Measurements from ENCODE around the gene RGS3. TPM values are rescaled to one million over a fixed set of nuclear protein-coding genes. Genes with fewer than 3 reads are reported as not detected.

Gene RGS3
- total RNA-seq, 2 donors from 2014 or later: 25.7 to 56.1 TPM

DNA sequence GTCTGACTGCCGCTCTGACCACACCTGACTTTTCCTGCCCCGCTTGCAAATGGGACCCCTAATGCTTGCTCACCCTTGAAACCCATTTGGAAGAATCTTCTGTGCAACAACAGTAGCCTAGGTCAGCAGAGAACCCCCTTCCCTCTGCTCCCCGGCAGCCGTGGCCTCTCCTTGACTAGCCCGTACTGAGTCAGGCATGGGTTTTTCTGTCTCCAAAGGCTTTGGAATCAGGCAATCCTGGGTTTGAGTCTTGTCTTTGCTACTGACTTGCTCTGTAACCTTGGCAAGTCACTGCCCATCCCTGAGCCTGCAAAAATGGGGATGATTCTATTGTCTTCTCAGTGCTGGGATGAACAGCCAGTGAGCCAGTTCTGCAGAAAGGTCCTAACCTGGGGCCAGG lies 135.4 kb downstream of the RGS3 start:
- Mint-ChIP-seq H3K36me3 (peaks cover 8 to 15% of the 10 kb centered on the region in 2 donors), H3K9me3 (no peaks in the 10 kb centered on the region), H3K27ac (peak overlapping the region in 1 of 2 donors; percentile 29)
- DNase-seq (ENCODE audit: low spot score in 2 of 2): no peak
- no peak for ATAC-seq

DNA sequence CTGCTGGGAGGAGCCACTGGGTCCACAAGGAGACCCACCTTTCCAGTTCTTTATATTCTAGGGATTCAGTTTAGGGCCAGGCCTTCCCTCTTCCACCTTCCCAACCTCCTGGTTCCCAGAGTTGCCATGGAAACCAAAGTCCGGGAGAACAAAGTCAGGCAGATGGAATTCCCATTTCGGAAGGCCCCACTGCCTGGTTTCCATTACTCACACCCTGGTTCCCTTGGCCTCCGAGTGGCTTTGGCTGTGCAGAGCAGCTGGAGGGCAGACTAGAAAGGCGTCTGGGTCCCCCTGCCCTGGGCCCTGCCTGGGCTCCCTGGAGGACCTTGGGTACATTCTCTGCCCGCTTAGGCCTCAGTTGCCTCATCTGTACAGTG lies 136.1 kb downstream of the RGS3 start:
- Mint-ChIP-seq H3K9me3 (no peaks in the 10 kb centered on the region), H3K36me3 (peaks cover 8 to 15% of the 10 kb centered on the region in 2 donors), H3K27ac (no peak overlapping the region)
- ATAC-seq: no peak
- DNase-seq (ENCODE audit: low spot score in 2 of 2): no peak

DNA sequence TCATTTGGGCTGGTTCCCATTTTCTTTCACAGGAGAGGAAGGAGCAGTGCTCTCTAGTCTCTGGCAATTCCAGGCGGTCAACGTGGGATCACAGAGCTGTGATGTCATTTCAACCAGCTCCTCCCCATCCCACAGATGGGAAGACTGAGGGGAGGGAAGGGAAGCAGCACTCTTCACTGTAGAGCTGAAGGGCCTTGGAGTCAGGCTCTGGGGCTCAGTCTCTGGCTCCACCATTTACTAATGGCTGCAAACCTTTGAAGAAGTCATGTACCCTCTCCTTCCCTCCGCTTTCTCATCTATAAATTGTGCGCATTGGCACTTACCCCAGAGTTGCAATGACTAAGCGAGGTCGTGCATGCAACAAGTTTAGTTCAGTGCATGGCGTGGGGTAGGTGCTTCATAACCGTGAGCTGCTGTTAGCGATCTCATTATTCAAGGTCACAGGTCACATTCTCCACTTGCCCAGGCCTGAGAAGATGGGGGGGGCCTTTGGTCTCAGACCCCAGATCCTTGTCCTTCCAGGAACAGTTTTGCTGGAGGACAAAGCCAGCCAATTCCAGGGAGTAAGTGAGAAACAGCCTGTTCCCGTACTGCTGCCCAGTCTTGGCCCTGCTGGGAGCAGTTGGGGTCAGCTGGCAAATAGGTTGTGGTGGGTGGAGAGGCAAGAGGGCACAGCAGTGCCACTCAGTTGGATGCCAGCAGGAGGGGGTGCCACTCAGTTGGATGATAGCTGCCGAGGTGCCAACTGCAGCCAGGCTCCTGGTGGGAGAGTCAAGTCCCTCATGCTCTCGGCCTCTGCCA lies 136.7 kb downstream of the RGS3 start:
- Mint-ChIP-seq H3K27ac (no peak overlapping the region), H3K9me3 (no peaks in the 10 kb centered on the region), H3K36me3 (peaks cover 8 to 15% of the 10 kb centered on the region in 2 donors)
- no peak for DNase-seq (ENCODE audit: low spot score in 2 of 2)
- no peak for ATAC-seq

DNA sequence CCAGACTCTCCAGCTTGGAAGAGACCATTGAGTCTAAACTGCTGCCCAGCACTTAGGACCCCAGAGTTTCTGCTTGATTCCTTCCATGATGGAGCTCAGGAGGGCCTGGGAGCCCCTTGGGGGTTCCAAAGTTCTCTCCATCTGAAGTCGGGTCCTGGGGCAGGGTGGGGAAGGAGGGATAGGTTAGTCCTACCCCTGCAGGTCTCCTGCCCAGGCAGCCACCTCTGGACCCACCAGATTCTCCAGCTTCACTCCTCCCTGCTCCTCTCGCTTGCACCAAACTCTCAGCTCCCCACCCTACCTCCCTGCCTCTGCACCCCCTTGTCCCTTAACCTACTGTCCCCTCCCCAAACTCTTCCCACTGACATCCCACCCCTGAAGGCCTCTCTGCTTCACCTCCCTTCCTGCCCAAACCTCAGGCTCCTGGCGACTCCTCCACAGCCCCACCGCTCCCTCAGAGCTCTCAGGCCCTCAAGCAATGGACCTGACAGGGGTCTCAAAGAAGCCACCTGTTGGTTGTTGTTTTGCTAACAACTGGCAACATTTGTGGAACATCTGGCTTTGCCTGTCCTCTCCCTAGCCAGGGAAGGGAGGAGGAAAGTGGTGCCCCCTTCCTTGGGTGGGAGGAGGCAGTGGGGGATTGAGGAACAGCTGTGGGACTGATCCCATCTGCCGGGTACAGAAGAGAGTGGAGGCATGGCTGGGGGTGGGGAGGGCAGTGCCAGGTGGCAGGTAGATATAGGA lies 137.5 kb downstream of the RGS3 start:
- H3K36me3 Mint-ChIP-seq: peaks cover 8 to 9% of the 10 kb centered on the region in 2 donors

DNA sequence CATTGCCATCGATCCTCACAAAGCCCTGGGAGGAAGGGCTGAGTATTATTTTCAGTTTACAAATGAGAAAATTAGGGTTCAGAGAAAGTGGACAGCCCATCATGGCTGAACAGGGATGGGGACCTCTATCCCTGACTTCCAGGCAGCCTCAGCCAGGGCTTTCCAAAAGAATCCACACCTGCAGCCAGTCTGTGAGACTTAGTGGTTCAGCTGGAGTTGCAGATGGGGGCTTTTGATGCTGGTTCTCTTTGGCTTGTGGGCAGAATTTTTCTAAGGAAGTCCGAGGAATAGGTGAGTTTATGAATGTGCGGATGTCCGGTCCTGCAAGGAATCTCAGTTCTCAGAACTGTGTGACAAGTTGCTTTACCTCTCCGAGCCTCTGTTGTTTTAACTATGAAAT lies 138.1 kb downstream of the RGS3 start:
- H3K27ac Mint-ChIP-seq: peak overlapping the region; percentile 29 to 54
- peaks cover 3 to 4% of the 10 kb centered on the region in 2 donors for H3K36me3 Mint-ChIP-seq
- ATAC-seq (no peak), DNase-seq (ENCODE audit: low spot score in 2 of 2) (no peak)
- H3K9me3 Mint-ChIP-seq: no peaks in the 10 kb centered on the region

More for the DNA sequence above, 137.5 kb downstream of the RGS3 start:
- Mint-ChIP-seq H3K27ac (peak overlapping the region; percentile 54 to 85), H3K9me3 (no peaks in the 10 kb centered on the region)
- DNase-seq (ENCODE audit: low spot score in 2 of 2) (no peak), ATAC-seq (no peak)

DNA sequence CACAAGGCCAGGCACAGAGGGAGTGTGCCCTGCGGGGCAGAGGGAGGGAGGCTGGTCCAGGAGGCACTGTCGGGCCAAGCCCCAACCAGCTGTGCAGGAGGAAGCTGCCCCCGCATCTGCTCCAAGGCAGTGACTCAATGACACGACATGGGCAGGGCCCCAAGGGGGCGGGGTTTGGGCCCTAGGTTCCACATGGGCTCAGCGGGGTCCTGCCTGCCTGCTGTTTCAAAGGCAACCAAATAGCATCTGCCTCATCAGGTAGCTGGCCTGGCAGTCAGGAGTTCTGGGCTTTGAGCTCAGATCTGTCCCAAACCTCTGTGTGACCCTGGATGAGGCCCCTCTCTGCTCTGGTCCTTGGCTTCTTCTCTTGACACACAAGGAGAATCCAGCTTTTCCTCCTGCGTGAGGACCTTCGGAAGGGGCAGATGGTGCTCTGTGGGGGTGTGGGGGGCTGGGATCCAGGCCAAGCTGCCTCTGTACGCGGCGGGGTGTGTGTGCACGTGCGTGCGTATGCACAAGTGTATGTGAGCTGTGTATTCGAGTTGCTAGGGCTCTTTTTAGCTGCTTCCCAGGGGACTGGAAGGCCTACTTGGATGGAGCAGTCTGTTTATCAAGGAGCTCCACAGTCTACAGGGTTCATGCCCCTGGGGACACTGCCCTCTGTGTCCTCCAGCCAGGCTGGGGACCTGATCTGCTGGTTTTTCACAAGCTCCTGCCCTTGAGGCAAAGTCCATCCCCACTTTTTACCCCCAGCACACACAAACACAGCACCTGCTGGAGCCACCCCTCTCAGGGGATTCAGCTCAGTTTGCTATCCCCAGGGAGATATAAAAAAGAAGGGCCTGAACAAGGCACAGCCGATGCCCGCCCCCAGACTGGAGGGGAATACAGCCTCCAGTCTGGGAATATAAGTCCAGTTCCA lies 138.9 kb downstream of the RGS3 start:
- no peaks in the 10 kb centered on the region for H3K9me3 Mint-ChIP-seq
- H3K36me3 Mint-ChIP-seq: no peaks in the 10 kb centered on the region
- DNase-seq (ENCODE audit: low spot score in 2 of 2) (peak in 1 of 2 donors; percentile 70), ATAC-seq (peak; percentile 92 to 94)
- H3K27ac Mint-ChIP-seq: peak overlapping the region; percentile 29 to 54

DNA sequence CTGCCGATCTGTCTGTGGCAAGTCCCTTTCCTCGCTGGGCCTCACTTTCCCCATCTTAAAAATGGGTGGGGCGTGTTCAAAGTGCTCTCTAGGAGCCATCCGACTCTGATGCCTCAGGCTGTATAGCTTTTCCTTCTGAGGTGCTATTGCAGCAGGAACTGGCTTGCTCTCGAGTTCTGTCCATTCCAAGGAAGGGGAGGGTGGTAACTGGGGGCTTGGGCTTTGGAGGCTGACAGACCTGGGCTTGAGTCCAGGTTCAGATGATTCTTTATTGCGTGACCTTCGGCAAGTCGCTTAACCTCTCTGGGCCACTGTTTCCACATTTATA lies 139.5 kb downstream of the RGS3 start:
- ATAC-seq: no peak
- H3K27ac Mint-ChIP-seq: no peak overlapping the region

DNA sequence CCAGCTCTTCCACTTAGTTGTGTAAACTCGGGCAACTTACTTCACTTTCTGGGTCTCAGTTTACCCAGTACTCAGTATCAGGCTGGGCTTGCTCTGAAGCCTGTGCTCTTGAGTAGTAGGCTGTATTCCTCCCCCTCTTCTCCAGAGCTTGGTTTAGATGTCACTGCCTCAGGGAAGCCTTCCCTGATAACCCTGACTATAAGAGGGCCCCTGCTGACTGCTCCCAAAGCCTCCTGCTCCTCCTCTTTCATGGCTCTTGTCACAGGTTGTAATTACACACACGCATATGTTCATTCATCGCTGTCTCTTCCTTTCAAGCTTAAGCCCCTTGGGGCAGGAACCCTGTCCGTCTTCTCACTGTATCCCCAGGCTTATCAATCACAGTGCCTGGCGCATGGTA lies 140.2 kb downstream of the RGS3 start:
- DNase-seq (ENCODE audit: low spot score in 2 of 2) (no peak), ATAC-seq (no peak)
- H3K9me3 Mint-ChIP-seq: no peaks in the 10 kb centered on the region
- no peak overlapping the region for H3K27ac Mint-ChIP-seq
- no peaks in the 10 kb centered on the region for H3K36me3 Mint-ChIP-seq

More for the DNA sequence above, 139.5 kb downstream of the RGS3 start:
- no peaks in the 10 kb centered on the region for H3K36me3 Mint-ChIP-seq
- DNase-seq (ENCODE audit: low spot score in 2 of 2): no peak
- H3K9me3 Mint-ChIP-seq: no peaks in the 10 kb centered on the region

DNA sequence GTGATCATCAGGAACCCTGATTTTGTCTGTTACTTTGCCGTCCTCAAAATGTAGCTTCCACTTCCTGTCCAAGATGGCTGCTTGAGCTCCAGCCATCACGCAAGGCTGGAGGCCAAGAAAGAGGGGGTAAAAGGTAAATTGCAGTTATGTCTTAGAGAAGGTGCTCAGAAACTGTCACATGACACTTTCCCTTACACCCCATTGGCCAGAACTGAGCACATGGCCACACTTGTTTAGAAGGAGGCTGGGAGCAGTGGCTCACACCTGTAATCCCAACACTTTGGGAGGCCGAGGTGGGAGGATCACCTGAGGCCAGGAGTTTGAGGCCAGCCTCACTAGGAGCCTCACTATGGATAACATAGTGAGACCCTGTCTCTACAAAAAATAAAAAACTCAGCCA lies 140.9 kb downstream of the RGS3 start:
- Mint-ChIP-seq H3K27ac (no peak overlapping the region), H3K9me3 (no peaks in the 10 kb centered on the region), H3K36me3 (no peaks in the 10 kb centered on the region)
- ATAC-seq (no peak), DNase-seq (ENCODE audit: low spot score in 2 of 2) (no peak)

DNA sequence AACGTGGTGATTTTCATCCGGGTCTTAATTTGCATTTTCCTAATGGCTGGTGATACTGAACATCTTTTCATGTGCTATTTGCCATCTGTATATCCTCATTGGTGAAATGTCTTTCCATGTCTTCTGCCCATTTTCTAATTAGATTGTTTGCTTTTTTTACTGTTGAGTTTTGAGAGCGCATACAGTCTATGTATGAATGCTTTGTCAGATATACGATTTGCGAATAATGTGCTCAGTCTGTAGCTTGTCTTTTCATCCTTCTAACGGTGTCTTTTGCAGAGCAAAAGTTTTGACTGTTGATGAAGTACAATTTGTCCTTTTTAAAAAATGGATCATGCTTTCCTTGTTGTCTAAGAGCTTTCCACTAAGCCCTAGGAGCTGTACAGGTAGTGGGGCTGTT lies 143.0 kb downstream of the RGS3 start:
- H3K27ac Mint-ChIP-seq: no peak overlapping the region
- no peak for ATAC-seq
- no peaks in the 10 kb centered on the region for H3K9me3 Mint-ChIP-seq
- no peaks in the 10 kb centered on the region for H3K36me3 Mint-ChIP-seq
- DNase-seq (ENCODE audit: low spot score in 2 of 2): no peak

DNA sequence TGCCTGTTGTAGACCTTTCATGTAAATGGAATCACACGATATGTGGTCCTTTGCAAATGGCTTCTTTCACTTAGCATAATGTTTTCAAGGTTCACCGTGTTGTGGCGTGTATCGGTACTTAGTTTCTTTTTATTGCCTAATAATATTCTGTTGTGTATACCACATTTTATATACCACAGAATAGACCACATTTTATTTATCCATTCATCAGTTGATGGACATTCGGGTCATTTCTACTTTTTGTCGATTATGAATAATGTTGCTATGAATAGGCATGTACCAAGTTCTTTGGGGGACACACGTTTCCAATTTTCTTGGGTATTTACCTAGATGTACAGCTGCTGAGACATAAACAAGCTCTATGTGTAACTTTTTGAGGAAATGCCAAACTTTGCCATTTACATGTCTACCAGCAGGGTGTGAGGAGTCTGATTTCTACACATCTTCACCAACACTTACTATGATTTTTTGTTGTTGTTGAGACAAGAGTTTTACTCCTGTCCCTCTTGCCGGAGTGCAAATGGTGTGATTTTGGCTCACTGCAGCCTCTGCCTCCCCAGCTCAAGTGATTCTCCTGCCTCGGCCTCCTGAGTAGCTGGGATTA lies 144.7 kb downstream of the RGS3 start:
- Mint-ChIP-seq H3K27ac (no peak overlapping the region), H3K36me3 (no peaks in the 10 kb centered on the region), H3K9me3 (no peaks in the 10 kb centered on the region)
- ATAC-seq (no peak), DNase-seq (ENCODE audit: low spot score in 2 of 2) (no peak)

DNA sequence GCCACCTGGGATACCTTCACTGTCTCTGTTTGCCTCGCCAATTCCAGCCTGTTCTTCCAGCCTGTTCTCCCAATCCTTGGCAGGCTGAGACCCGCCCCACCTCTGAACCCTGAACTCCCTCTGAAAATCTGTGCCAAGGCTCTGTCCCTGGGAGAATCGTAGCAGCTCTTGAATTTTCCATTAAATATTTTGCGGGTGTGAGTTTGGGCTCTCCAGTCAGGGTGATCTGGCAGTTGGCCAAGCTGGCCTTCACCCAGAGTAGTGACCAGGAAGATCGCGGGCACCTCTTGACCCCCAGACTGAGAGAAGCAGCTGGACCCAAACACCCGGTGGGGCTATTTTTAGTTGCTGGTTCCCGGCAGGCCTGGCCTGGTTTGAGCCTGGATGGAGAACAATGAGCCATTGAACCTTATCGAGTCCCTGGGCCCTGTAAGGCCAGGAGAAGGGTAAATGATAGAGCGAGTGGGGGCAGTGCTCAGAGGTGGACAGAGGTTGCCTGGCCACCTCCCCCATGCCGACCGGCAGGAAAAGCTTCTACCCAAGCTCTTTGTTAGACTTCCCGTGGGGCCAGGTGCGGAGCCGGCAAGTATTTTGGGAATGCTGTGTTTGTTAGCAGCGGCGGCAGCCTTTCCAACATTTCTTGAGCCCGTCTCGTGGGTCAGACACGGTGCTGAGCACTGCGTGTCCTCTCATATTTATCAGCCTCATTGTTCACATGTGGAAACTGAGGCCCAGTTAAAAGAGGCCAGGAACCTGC lies 146.2 kb downstream of the RGS3 start:
- DNase-seq (ENCODE audit: low spot score in 2 of 2) (no peak), ATAC-seq (no peak)
- H3K27ac Mint-ChIP-seq: no peak overlapping the region
- no peaks in the 10 kb centered on the region for H3K36me3 Mint-ChIP-seq
- no peaks in the 10 kb centered on the region for H3K9me3 Mint-ChIP-seq

DNA sequence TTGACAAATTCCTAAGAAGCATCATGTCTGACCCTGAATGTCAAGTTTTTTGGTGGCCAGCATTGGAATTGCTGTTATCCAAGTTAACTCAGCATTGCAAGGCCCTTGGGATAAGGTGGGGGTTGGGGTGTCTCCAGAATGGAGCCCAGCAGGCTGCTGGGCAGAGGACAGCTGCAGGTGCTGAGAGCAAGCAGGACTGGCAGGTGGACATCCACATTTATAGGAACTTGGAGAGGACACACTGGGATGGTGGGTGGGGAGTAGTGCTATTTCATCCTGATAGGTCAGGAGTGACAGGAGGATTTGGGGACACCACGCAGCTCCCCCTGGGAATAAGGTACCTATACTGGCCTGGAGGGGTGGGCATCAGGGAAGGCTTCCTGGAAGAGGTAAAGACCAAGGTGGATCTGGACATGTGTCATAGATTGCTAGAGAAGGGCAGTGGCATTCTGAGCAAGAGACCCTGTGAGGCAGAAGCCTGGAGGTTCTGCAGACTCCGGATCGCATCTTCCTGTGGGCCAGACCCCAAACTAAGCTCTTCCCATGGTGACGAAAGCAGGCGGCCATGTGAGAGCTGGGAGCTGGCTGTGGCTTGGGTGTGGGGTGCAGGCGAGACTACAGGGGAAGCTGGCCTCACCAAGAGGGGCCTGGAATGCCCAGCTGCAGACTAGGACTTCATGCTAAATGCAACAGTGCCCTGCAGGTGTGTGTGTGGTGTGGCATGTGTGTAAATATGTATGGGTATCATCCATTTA lies 148.1 kb downstream of the RGS3 start:
- no peaks in the 10 kb centered on the region for H3K36me3 Mint-ChIP-seq
- no peaks in the 10 kb centered on the region for H3K9me3 Mint-ChIP-seq
- peak overlapping the region in 1 of 2 donors; percentile 2 for H3K27ac Mint-ChIP-seq
- ATAC-seq: peak in 1 of 2 donors; percentile 10
- no peak for DNase-seq (ENCODE audit: low spot score in 2 of 2)

DNA sequence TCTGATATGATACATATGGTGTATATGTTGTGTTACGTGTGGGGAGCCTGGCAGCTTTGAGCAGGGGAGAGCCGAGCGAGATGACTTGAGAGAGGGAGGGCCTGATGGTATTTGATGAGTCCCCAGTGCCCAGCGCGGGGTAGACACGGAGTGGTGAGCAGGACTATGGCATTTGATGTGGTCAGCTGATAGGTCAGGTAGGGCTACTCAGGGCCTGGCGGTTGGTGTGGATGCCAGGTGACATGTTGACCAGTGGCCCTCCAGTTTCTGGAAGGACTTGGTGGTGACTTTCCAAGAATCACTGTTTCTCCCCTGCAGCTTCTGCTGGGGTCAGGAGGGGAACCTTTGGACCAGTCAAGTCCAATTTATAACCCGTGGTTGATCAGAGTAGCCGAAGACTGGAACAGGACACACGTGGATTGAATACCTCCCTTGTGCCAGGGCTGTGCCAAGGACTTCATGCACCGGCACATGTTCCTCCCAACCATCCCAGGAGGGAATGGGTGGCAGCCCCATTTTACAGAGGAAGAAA lies 148.8 kb downstream of the RGS3 start:
- peak overlapping the region in 1 of 2 donors; percentile 2 for H3K27ac Mint-ChIP-seq
- no peaks in the 10 kb centered on the region for H3K9me3 Mint-ChIP-seq
- DNase-seq (ENCODE audit: low spot score in 2 of 2) (no peak), ATAC-seq (no peak)
- no peaks in the 10 kb centered on the region for H3K36me3 Mint-ChIP-seq

DNA sequence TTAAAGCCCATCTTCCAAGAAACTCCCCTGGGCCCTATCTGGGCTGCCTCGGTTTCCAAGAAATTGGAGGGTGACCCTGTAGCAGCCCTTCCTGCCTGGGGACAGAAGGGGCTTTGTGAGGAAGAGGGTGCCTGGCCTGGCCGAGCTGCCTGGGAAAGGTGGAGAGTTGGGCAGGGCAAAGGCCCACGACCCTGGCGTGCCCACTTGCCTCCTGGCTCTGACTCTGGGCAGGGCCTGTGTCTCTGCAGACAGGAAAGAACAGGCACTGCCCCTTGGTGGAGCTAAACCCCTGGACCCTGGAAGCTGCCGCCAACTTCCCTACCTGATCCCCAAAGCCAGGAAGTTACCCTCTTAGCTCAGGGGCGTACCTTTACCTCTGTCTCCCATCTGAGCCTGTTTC lies 149.3 kb downstream of the RGS3 start:
- H3K36me3 Mint-ChIP-seq: no peaks in the 10 kb centered on the region
- DNase-seq (ENCODE audit: low spot score in 2 of 2) (no peak), ATAC-seq (no peak)
- no peak overlapping the region for H3K27ac Mint-ChIP-seq
- H3K9me3 Mint-ChIP-seq: no peaks in the 10 kb centered on the region

Measured in activated naive CD4-positive, alpha-beta T cell treated with anti-CD3 and anti-CD28 coated beads, Interleukin-2, amount 50 U/mL, for 72 hours (primary cell).